K562 treated with DMSO at 1 percent for 24 hours (cell line): Measurements from ENCODE around the gene SIVA1. TPM values are rescaled to one million over a fixed set of nuclear protein-coding genes. Genes with fewer than 3 reads are reported as not detected.

Source experiments
- total RNA-seq: library from RNA; unstranded; fragments of 300-600 nt; gene quantifications from 2 replicates; pipeline ENCODE4 v1.2.3, GENCODE V29; 2022; ENCODE audit warnings: low read depth; ENCODE audit not compliant: insufficient read depth

The SIVA1 gene
- 152 and 169 TPM in 2 replicates for total RNA-seq

GRCh38 chr14:104752735-104753527, at the start of gene SIVA1:
Gene SIVA1, plus strand, starts transcription at chr14:104753147. Its CDS starts 55 bp downstream, at chr14:104753202.

GRCh38 chr14:104723651-104724406, 29.1 kb upstream of the SIVA1 start, which contains the start of gene ADSS1:
Gene ADSS1, plus strand, starts transcription at chr14:104724229. Its CDS starts 42 bp downstream, at chr14:104724271.

GRCh38 chr14:104794993-104795780, 42.2 kb downstream of the SIVA1 start, which contains the start of gene AKT1:
Gene AKT1, minus strand, starts transcription at chr14:104795748. Its CDS starts 3,105 bp downstream, at chr14:104792643.

GRCh38 chr14:104800771-104801519, 48.0 kb downstream of the SIVA1 start, which contains the start of gene ZBTB42:
Gene ZBTB42, plus strand, starts transcription at chr14:104801101. Its CDS starts 97 bp downstream, at chr14:104801198.

Other genes with a start within 250 kb of the SIVA1 start
- not detected in 2 replicates for gene C14orf180, start 173.4 kb upstream of the SIVA1 start, total RNA-seq
- gene TMEM179, start 148.4 kb upstream of the SIVA1 start, total RNA-seq = 0.66 and 1.3 TPM in 2 replicates
- 15.6 and 16.3 TPM in 2 replicates for gene INF2, start 63.5 kb upstream of the SIVA1 start, total RNA-seq
- 16.5 and 16.8 TPM in 2 replicates for gene ADSS1, start 28.9 kb upstream of the SIVA1 start, total RNA-seq
- gene AKT1, start 42.6 kb downstream of the SIVA1 start, total RNA-seq = 123 and 125 TPM in 2 replicates
- gene ZBTB42, start 48.0 kb downstream of the SIVA1 start, total RNA-seq = 12.2 and 13.7 TPM in 2 replicates
- 6.0 and 6.9 TPM in 2 replicates for gene CEP170B, start 112.1 kb downstream of the SIVA1 start, total RNA-seq
- gene PLD4, start 171.7 kb downstream of the SIVA1 start, total RNA-seq = 0.25 and 0.29 TPM in 2 replicates
- 0.05 and 0.20 TPM in 2 replicates for gene AHNAK2, start 225.2 kb downstream of the SIVA1 start, total RNA-seq
- gene CLBA1, start 232.6 kb downstream of the SIVA1 start, total RNA-seq = 3.0 and 3.5 TPM in 2 replicates